Immature natural killer cell (primary cell): ENCODE data around the gene ZNF592. TPM values are rescaled to one million over a fixed set of nuclear protein-coding genes. Genes with fewer than 3 reads are reported as not detected.

ENCODE experiments used
- DNase-seq, 3 donors: peaks; one replicate each; pipeline ENCODE4 v3.0.0; 2022; ENCODE audit warnings: mixed read lengths in 1 of 3
- H3K27ac Mint-ChIP-seq, 6 donors: one replicate each; pipeline ENCODE4 v1.8.0; 2020; ENCODE audit warnings: mixed read lengths in 6 of 6, mild to moderate bottlenecking in 5 of 6, inconsistent platforms in 4 of 6, moderate library complexity in 3 of 6
- H3K27me3 Mint-ChIP-seq, 3 donors: one replicate each; pipeline ENCODE4 v1.8.0; 2020 to 2021; ENCODE audit warnings: low read depth in 3 of 3, mild to moderate bottlenecking in 3 of 3, mixed read lengths in 3 of 3, moderate library complexity in 3 of 3, inconsistent platforms in 1 of 3
- H3K36me3 Mint-ChIP-seq, 3 donors: one replicate each; pipeline ENCODE4 v1.8.0; 2020; ENCODE audit warnings: mixed read lengths in 3 of 3, inconsistent platforms in 2 of 3, mild to moderate bottlenecking in 2 of 3
- H3K4me1 Mint-ChIP-seq, 2 donors: one replicate each; pipeline ENCODE4 v1.8.0; 2020; ENCODE audit warnings: inconsistent platforms in 2 of 2, mild to moderate bottlenecking in 2 of 2, mixed read lengths in 2 of 2, moderate library complexity in 1 of 2
- H3K4me3 Mint-ChIP-seq, 5 donors: one replicate each; pipeline ENCODE4 v1.8.0; 2020; ENCODE audit warnings: mild to moderate bottlenecking in 5 of 5, mixed read lengths in 5 of 5, inconsistent platforms in 3 of 5, moderate library complexity in 3 of 5
- H3K9me3 Mint-ChIP-seq, 6 donors: one replicate each; pipeline ENCODE4 v1.8.0; 2020; ENCODE audit warnings: mild to moderate bottlenecking in 6 of 6, mixed read lengths in 6 of 6, inconsistent platforms in 4 of 6, moderate library complexity in 3 of 6
- polyA plus RNA-seq, 3 donors: library from polyadenylated mRNA; unstranded; fragments of 300-500 nt; fragmentation: Illumina TruSeq; gene quantifications; one replicate each; pipeline ENCODE4 v1.2.3, GENCODE V29; 2021

ZNF592 gene
- polyA plus RNA-seq, 3 donors from 2014 or later: 2.1 to 10.0 (median 2.4) TPM

DNA sequence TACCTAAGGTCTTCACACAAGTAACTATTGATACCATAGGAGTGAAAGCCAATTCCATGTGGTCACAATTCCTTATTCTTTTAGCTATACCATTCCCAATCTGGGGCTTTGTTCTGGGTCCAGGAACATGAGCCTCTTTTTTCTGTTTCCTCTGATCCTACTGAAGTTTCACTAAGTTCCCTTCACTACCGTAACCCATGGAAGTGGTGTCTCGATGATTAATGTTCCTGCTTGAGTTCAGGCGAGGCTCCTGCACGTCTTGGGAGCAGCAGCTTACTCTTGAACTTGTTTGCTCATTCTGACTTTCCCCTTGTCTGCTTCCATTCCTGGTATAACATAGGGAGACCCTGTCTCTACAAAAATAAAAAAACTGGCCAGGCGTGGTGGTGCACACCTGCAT lies 23.6 kb downstream of the ZNF592 start:
- no peaks in the 10 kb centered on the region for H3K27me3 Mint-ChIP-seq

DNA sequence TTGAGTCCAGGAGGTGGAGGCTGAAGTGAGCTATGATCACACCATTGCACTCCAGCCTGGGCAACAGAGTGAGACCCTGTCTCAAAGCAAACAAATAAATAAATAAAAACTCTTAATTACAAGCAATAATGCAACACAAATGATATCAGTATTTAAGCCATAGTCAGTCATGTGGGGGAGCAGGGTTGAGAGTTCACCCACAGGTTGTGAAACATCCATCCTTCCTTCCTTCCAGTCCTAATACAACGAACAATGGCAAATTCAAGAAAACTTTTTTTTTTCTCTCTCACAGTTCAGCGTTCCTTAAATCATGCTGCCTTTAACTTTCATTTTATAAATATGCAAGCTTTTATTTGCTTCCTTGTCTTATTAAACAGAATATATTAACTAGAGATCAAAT lies 24.1 kb downstream of the ZNF592 start:
- H3K27ac Mint-ChIP-seq: peak overlapping the region; percentile 8 to 81 (median 58)
- no peak overlapping the region for H3K4me3 Mint-ChIP-seq
- no peak for DNase-seq
- H3K4me1 Mint-ChIP-seq: peaks cover 44 to 64% of the 10 kb centered on the region in 2 donors
- peaks cover 4 to 15% (median 6%) of the 10 kb centered on the region in 3 donors for H3K36me3 Mint-ChIP-seq
- H3K9me3 Mint-ChIP-seq: no peaks in the 10 kb centered on the region
- H3K27me3 Mint-ChIP-seq: no peaks in the 10 kb centered on the region

More for the DNA sequence above, 23.6 kb downstream of the ZNF592 start:
- Mint-ChIP-seq H3K9me3 (no peaks in the 10 kb centered on the region), H3K36me3 (peaks cover 4 to 15% (median 6%) of the 10 kb centered on the region in 3 donors), H3K27ac (peak overlapping the region in 5 of 6 donors; percentile 8 to 81 (median 56)), H3K4me1 (peaks cover 44 to 64% of the 10 kb centered on the region in 2 donors), H3K4me3 (no peak overlapping the region)
- no peak for DNase-seq

DNA sequence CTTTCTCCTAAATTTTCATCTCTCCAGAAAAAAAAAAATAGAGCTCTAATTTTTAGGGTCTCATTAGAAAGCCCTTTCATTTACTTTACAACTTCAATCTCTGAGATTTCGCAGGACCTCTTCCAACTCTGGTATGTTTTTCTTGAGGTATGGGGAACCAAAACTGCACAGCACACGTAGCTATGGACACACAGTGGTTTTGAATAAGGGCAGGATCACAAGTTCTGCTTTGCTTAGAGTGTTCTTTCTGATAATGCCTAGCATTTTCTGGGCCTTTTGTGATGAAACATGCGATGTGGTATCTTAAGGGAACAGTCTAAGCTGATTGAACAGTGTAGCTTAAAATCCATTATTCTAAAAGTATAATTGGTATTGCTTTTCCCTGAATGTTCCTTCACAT lies 25.3 kb downstream of the ZNF592 start:
- no peaks in the 10 kb centered on the region for H3K9me3 Mint-ChIP-seq
- no peak for DNase-seq
- peak overlapping the region in 3 of 6 donors; percentile 35 to 55 (median 46) for H3K27ac Mint-ChIP-seq
- H3K4me3 Mint-ChIP-seq: no peak overlapping the region
- peaks cover 4 to 11% (median 6%) of the 10 kb centered on the region in 3 donors for H3K36me3 Mint-ChIP-seq
- H3K27me3 Mint-ChIP-seq: peaks cover 0 to 1% (median 0%) of the 10 kb centered on the region in 3 donors
- peaks cover 46 to 75% of the 10 kb centered on the region in 2 donors for H3K4me1 Mint-ChIP-seq

DNA sequence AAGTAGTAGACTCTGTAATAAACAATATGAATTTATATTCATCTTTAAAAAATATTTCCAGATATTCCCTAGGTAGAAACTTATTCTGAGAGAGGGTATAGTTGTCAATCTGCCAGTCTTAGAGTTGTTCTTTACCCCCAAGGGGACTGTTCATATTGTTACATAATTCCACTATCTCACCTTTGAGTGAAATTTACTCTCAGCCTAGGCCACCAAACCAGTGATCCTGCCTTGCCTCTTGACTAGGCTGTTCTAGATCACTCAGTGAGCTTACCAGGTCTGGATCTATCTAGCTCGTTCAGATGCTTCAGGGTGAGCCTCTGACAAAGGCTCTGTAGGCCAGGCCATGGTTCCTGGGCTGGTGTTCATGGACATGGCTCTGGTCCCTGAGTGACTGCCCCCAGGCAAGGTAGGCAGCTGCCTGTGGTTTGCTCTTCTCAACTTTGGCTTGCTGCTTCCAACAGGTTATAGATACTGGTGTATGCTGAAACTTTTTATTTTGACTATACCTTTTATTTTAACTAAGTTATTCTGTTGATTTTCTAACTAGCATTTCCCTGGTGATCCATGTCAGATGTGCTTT lies 27.6 kb downstream of the ZNF592 start:
- Mint-ChIP-seq H3K9me3 (no peaks in the 10 kb centered on the region), H3K27ac (peak overlapping the region in 1 of 6 donors; percentile 29), H3K4me1 (peaks cover 37 to 74% of the 10 kb centered on the region in 2 donors), H3K36me3 (no peaks in the 10 kb centered on the region), H3K4me3 (no peak overlapping the region), H3K27me3 (peaks cover 0 to 1% (median 0%) of the 10 kb centered on the region in 3 donors)
- DNase-seq: no peak

DNA sequence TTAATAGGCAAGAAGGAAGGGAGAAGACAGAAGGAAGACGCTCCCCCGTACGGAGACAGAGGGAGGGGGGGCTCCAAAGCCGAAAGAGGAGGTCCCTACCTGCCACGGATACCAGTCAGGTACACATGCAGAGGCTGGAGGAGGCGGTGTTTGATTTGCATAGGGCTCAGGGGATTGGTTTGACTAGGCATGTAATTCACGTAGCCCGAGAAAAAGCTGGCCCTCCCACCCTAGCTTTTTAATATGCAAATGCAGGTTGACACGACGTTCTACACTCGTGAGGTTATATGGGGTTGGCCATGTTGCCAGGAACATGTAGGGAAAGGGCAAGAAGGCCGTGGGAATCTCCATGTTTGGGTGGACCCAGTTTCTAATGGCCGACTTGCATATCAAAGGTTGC lies 29.8 kb downstream of the ZNF592 start:
- peak overlapping the region in 3 of 6 donors; percentile 32 to 75 (median 45) for H3K27ac Mint-ChIP-seq
- H3K36me3 Mint-ChIP-seq: peaks cover 0 to 5% (median 0%) of the 10 kb centered on the region in 3 donors
- DNase-seq: no peak
- no peaks in the 10 kb centered on the region for H3K9me3 Mint-ChIP-seq
- no peak overlapping the region for H3K4me3 Mint-ChIP-seq
- H3K4me1 Mint-ChIP-seq: peaks cover 29 to 64% of the 10 kb centered on the region in 2 donors
- H3K27me3 Mint-ChIP-seq: peaks cover 0 to 1% (median 0%) of the 10 kb centered on the region in 3 donors

DNA sequence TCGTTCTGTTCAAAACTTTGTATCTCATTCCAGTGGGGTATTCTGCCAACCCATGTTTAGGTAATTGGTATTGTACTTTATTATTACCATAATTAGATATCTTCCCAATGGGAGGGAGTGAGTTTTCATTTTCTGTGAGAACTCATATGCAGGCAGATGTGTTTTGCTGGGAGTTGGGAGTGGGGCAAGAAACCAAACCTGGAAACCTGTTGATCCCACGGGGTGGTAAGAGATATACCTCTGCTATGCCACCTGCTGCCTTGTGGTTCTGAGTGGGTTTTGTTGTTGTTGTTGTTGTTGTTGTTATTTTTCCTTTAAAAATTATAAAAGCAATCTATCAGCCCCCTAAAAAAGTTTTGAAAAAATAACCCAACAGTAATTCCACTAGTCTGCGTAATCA lies 32.1 kb downstream of the ZNF592 start:
- peaks cover 0 to 22% (median 5%) of the 10 kb centered on the region in 3 donors for H3K36me3 Mint-ChIP-seq
- no peaks in the 10 kb centered on the region for H3K9me3 Mint-ChIP-seq
- peaks cover 0 to 1% (median 0%) of the 10 kb centered on the region in 3 donors for H3K27me3 Mint-ChIP-seq
- H3K27ac Mint-ChIP-seq: peak overlapping the region in 1 of 6 donors; percentile 32
- peaks cover 38 to 61% of the 10 kb centered on the region in 2 donors for H3K4me1 Mint-ChIP-seq
- no peak overlapping the region for H3K4me3 Mint-ChIP-seq
- DNase-seq: no peak

DNA sequence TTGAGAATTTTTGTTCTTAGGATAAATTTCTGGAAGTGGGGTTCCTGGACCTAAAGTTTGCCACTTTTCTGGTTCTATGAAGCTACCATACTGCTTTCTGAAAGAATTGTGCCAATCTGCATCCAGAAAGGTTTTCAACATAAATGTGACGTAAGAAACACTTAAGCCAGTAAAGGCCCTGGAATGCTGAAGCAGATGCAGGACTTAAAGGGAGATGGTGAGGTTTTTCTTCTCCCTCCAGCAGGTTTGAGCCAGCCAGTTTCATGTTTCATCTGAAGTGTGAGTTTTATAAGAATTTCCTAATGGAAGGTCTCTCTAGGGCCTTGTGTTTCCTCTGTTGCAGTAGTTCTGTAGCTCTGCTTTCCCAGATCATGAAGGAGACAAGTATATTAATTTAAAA lies 33.1 kb downstream of the ZNF592 start:
- H3K36me3 Mint-ChIP-seq: peaks cover 0 to 28% (median 5%) of the 10 kb centered on the region in 3 donors
- peak overlapping the region in 1 of 6 donors; percentile 30 for H3K27ac Mint-ChIP-seq
- no peak overlapping the region for H3K4me3 Mint-ChIP-seq
- H3K4me1 Mint-ChIP-seq: peaks cover 45 to 61% of the 10 kb centered on the region in 2 donors
- H3K9me3 Mint-ChIP-seq: no peaks in the 10 kb centered on the region
- no peak for DNase-seq
- peaks cover 0 to 1% (median 0%) of the 10 kb centered on the region in 3 donors for H3K27me3 Mint-ChIP-seq

DNA sequence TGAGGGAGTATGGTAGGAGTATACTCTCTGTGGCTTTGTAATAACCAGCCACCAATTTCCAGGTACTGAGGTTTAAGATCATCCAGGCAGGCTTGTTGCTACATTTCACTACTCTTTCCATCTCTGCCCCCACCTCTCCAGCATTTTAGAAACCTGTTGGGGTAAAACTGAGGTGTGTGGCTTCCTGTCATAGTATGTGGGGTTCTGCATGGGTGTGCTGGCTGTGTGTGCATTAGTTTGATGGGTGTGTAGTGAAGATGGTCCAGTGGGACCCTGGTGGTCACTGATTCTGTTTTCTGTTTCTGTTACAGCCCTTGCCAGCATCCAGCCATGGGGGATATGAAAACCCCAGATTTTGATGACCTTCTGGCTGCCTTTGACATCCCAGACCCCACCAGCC lies 34.0 kb downstream of the ZNF592 start:
- Mint-ChIP-seq H3K4me1 (peaks cover 47 to 65% of the 10 kb centered on the region in 2 donors), H3K9me3 (no peaks in the 10 kb centered on the region), H3K27ac (peak overlapping the region in 3 of 6 donors; percentile 7 to 60 (median 37)), H3K36me3 (peaks cover 0 to 28% (median 5%) of the 10 kb centered on the region in 3 donors), H3K4me3 (no peak overlapping the region), H3K27me3 (peaks cover 0 to 1% (median 1%) of the 10 kb centered on the region in 3 donors)
- DNase-seq: no peak

DNA sequence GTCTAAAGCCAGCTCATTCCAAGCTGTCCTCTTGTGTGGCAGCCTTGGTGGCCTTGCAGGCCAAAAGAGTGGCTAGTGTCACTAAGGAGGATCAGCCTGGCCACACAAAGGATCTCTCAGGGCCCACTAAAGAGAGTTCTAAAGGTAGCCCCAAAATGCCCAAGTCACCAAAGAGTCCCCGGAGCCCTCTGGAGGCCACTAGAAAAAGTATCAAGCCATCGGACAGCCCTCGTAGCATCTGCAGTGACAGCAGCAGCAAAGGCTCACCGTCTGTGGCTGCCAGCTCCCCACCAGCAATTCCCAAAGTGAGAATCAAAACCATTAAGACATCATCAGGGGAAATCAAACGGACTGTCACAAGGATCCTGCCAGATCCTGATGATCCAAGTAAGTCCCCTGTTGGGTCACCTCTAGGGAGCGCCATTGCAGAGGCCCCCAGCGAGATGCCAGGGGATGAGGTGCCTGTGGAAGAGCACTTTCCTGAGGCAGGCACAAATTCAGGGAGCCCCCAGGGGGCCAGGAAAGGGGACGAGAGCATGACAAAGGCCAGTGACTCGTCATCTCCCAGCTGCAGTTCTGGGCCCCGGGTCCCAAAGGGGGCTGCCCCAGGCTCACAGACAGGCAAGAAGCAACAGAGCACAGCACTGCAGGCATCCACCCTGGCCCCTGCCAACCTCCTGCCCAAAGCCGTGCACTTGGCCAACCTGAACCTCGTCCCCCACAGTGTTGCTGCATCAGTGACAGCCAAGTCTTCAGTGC lies 35.3 kb downstream of the ZNF592 start:
- H3K27me3 Mint-ChIP-seq: peaks cover 0 to 1% (median 0%) of the 10 kb centered on the region in 3 donors
- H3K4me1 Mint-ChIP-seq: peaks cover 55 to 68% of the 10 kb centered on the region in 2 donors
- no peak overlapping the region for H3K4me3 Mint-ChIP-seq
- no peak for DNase-seq
- no peaks in the 10 kb centered on the region for H3K9me3 Mint-ChIP-seq
- H3K36me3 Mint-ChIP-seq: peaks cover 0 to 28% (median 5%) of the 10 kb centered on the region in 3 donors
- peak overlapping the region in 2 of 6 donors; percentile 56 to 82 for H3K27ac Mint-ChIP-seq

DNA sequence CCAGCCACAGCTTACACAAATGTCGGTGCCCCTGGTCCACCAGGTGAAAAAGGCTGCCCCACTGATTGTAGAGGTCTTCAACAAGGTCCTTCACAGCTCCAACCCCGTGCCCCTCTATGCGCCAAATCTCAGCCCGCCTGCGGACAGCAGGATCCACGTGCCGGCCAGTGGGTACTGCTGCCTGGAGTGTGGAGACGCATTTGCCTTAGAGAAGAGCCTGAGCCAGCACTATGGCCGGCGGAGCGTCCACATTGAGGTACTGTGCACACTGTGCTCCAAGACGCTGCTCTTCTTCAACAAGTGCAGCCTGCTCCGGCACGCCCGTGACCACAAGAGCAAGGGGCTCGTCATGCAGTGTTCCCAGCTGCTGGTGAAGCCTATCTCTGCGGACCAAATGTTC lies 35.9 kb downstream of the ZNF592 start:
- peaks cover 0 to 28% (median 5%) of the 10 kb centered on the region in 3 donors for H3K36me3 Mint-ChIP-seq
- H3K27ac Mint-ChIP-seq: peak overlapping the region in 3 of 6 donors; percentile 24 to 82 (median 56)
- peaks cover 52 to 66% of the 10 kb centered on the region in 2 donors for H3K4me1 Mint-ChIP-seq
- no peak for DNase-seq
- H3K27me3 Mint-ChIP-seq: peaks cover 0 to 1% (median 0%) of the 10 kb centered on the region in 3 donors
- H3K4me3 Mint-ChIP-seq: no peak overlapping the region
- no peaks in the 10 kb centered on the region for H3K9me3 Mint-ChIP-seq

DNA sequence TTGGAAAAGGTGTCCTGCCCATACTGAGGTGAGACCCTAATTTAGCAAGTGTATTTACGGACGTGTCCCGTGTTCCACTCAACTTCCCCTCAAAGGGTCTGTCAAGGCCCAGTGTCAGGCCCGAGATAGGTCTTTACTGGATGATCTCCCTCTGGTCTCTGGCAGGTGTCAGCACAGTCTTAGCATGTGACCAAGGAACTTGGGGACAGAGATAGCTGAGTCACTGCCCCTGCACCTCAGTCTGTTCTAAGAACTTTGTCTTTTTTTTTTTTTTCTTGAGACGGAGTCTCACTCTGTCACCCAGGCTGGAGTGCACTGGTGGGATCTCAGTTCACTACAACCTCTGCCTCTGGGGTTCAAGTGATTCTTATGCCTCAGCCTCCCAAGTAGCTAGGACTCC lies 36.7 kb downstream of the ZNF592 start:
- no peak for DNase-seq
- Mint-ChIP-seq H3K4me3 (peak overlapping the region in 1 of 5 donors; percentile 38), H3K27ac (peak overlapping the region; percentile 56 to 88 (median 71)), H3K36me3 (peaks cover 0 to 28% (median 5%) of the 10 kb centered on the region in 3 donors), H3K9me3 (no peaks in the 10 kb centered on the region), H3K27me3 (peaks cover 0 to 1% (median 0%) of the 10 kb centered on the region in 3 donors), H3K4me1 (peaks cover 53 to 64% of the 10 kb centered on the region in 2 donors)

DNA sequence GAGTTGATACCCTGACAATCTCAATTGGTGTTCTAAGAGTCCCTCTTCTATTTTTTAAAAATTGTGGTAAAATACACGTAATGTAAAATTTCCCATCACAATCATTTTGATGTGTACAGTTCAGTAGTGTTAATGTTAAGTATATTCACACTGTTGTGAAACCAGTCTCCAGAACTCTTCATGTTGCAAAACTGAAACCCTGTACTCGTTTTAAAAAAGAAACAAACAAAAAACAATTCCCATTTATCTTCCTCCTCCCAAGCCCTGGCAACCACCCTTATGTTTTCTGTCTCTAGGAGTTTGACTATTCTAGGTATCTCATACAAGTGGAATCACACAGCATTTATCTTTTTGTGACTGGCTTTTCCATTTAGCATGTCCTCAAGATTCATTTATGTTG lies 40.1 kb downstream of the ZNF592 start:
- Mint-ChIP-seq H3K4me3 (no peak overlapping the region), H3K27me3 (peaks cover 0 to 3% (median 0%) of the 10 kb centered on the region in 3 donors), H3K36me3 (peaks cover 6 to 33% (median 15%) of the 10 kb centered on the region in 3 donors), H3K27ac (peak overlapping the region in 4 of 6 donors; percentile 23 to 49 (median 35)), H3K9me3 (no peaks in the 10 kb centered on the region), H3K4me1 (peaks cover 49 to 63% of the 10 kb centered on the region in 2 donors)
- no peak for DNase-seq

DNA sequence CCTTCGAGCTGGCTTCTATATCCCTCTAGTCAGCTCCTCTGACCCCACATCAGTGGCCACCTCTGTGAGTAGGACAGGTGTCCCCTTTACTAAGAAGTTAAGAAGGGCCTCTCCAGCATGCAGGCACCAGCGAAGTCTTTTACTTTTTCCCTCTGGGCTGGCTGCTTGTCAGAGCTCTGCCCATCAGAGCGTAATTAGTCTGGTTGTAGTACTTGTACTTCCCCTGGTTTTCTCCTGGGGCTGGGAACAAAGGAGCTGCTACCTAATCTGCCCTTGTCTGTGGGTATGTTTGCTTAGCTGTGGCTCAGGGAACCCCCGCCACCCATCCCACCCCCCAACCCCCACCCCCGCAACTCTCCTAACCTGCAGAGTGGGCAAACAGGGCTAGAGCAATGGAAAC lies 41.4 kb downstream of the ZNF592 start:
- H3K9me3 Mint-ChIP-seq: no peaks in the 10 kb centered on the region
- H3K27me3 Mint-ChIP-seq: peaks cover 0 to 3% (median 0%) of the 10 kb centered on the region in 3 donors
- H3K27ac Mint-ChIP-seq: peak overlapping the region in 3 of 6 donors; percentile 41 to 74 (median 53)
- H3K36me3 Mint-ChIP-seq: peaks cover 6 to 27% (median 15%) of the 10 kb centered on the region in 3 donors
- no peak overlapping the region for H3K4me3 Mint-ChIP-seq
- DNase-seq: no peak
- H3K4me1 Mint-ChIP-seq: peaks cover 40 to 60% of the 10 kb centered on the region in 2 donors

DNA sequence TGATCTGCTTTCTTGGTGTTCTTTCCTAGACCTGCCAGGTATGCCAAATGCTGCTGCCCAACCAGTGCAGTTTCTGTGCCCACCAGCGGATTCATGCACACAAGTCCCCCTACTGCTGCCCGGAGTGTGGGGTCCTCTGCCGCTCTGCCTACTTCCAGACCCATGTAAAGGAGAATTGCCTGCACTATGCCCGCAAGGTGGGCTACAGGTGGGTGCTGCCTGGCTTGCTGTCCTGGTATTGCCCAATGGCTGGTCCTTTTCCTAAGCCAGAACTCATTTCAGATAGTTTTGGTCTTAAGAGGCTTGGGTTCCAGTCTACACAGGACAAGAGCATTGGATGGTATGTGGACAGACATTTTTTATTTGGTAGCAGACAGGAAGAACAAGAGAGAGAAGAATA lies 42.3 kb downstream of the ZNF592 start:
- Mint-ChIP-seq H3K27ac (peak overlapping the region; percentile 13 to 83 (median 47)), H3K4me1 (peaks cover 31 to 51% of the 10 kb centered on the region in 2 donors), H3K27me3 (peaks cover 0 to 3% (median 0%) of the 10 kb centered on the region in 3 donors), H3K9me3 (no peaks in the 10 kb centered on the region), H3K4me3 (peak overlapping the region in 1 of 5 donors; percentile 11), H3K36me3 (peaks cover 6 to 19% (median 13%) of the 10 kb centered on the region in 3 donors)
- DNase-seq: no peak
